Umbilical cord (tissue), 2 donors: ENCODE data around the gene ATP2B1. TPM values are rescaled to one million over a fixed set of nuclear protein-coding genes. Genes with fewer than 3 reads are reported as not detected.

Source experiments
- DNase-seq: peaks from one replicate; pipeline ENCODE4 v3.0.0-alpha.2; 2015; ENCODE audit warnings: low spot score
- total RNA-seq: library from RNA; depleted of rRNA; stranded (reverse); fragments of >200 nt; gene quantifications from one replicate; pipeline ENCODE4 v1.2.3, GENCODE V29; 2014; ENCODE audit warnings: low replicate concordance; ENCODE audit not compliant: insufficient read depth

ATP2B1 gene
- total RNA-seq, 1 donor from 2014 or later: 25.3 TPM

GRCh38 chr12:89694542-89694941, 14.1 kb downstream of the ATP2B1 start:
- no peak for DNase-seq

- no peak for DNase-seq
Measured at GRCh38 chr12:89693639-89694202, 14.9 kb downstream of the ATP2B1 start.

- DNase-seq: no peak
Measured at GRCh38 chr12:89692439-89692838, 16.2 kb downstream of the ATP2B1 start.

- no peak for DNase-seq
Measured at GRCh38 chr12:89691659-89692058, 17.0 kb downstream of the ATP2B1 start.

- DNase-seq: no peak
Measured at GRCh38 chr12:89690925-89691324, 17.7 kb downstream of the ATP2B1 start.

GRCh38 chr12:89689306-89689705, 19.3 kb downstream of the ATP2B1 start:
- DNase-seq: no peak

- no peak for DNase-seq
Measured at GRCh38 chr12:89686311-89686710, 22.3 kb downstream of the ATP2B1 start.

GRCh38 chr12:89685363-89685972, 23.2 kb downstream of the ATP2B1 start:
- no peak for DNase-seq

GRCh38 chr12:89684136-89684535, 24.5 kb downstream of the ATP2B1 start:
- DNase-seq: no peak

GRCh38 chr12:89682284-89682683, 26.4 kb downstream of the ATP2B1 start:
- DNase-seq: no peak

- no peak for DNase-seq
Measured at GRCh38 chr12:89680409-89680808, 28.2 kb downstream of the ATP2B1 start.

GRCh38 chr12:89679631-89680030, 29.0 kb downstream of the ATP2B1 start:
- no peak for DNase-seq

- no peak for DNase-seq
Measured at GRCh38 chr12:89678225-89678624, 30.4 kb downstream of the ATP2B1 start.

- no peak for DNase-seq
Measured at GRCh38 chr12:89676930-89677329, 31.7 kb downstream of the ATP2B1 start.

GRCh38 chr12:89674326-89674942, 34.2 kb downstream of the ATP2B1 start:
- no peak for DNase-seq

- no peak for DNase-seq
Measured at GRCh38 chr12:89673603-89674002, 35.0 kb downstream of the ATP2B1 start.

GRCh38 chr12:89672589-89672979, 36.1 kb downstream of the ATP2B1 start:
- no peak for DNase-seq

- no peak for DNase-seq
Measured at GRCh38 chr12:89671469-89671868, 37.2 kb downstream of the ATP2B1 start.

GRCh38 chr12:89669197-89669596, 39.4 kb downstream of the ATP2B1 start:
- DNase-seq: no peak

- no peak for DNase-seq
Measured at GRCh38 chr12:89665556-89665955, 43.1 kb downstream of the ATP2B1 start.

- DNase-seq: no peak
Measured at GRCh38 chr12:89664441-89664840, 44.2 kb downstream of the ATP2B1 start.

GRCh38 chr12:89663577-89664357, 44.9 kb downstream of the ATP2B1 start:
- DNase-seq: no peak

GRCh38 chr12:89662623-89663022, 46.0 kb downstream of the ATP2B1 start:
- DNase-seq: peak; percentile 55
